AG09309 (cell line): ENCODE data around the gene ERBIN.
"Not testable (repeated sequence)": the region's sequence is repeated elsewhere in the genome, so short reads cannot be mapped to it uniquely, and the experiment has no call there.

Experiments used
- DNase-seq: peaks from one replicate; pipeline ENCODE4 v3.0.0-alpha.2; 2010; ENCODE audit warnings: low read depth
- H3K4me3 ChIP-seq: 2 replicates; pipeline ENCODE4 v1.5.1; 2011; ENCODE audit warnings: mild to moderate bottlenecking, low read depth, low read length, moderate library complexity; ENCODE audit not compliant: control insufficient read depth
- TF ChIP-seq, protein P1 (sequence below): IDR thresholded peaks from 2 replicates; pipeline ENCODE4 v1.5.1; 2011; ENCODE audit warnings: mild to moderate bottlenecking, low read depth, low read length, inconsistent platforms; ENCODE audit not compliant: insufficient read depth, control insufficient read depth; ENCODE audit errors: missing control alignments

The ERBIN gene

DNA sequence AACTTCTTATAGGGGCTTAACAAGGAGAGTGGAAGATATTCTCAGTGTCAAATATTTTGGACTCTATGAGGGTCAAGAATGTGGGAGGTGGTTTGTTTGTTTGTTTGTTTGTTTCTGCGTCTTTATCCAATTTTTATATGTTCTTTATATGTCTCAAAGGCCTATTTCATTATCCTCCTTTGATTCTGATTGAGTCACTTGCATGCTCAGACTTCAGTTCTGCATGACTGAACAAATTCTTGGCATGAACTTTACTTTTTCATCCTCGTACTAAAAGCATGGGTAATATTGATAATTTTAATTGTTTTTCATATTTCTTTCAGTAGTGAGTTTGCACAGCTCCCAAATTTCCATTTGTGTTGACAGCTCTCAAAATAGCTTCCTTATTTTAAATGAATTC is 19.2 kb upstream of the ERBIN start:
- DNase-seq: no peak

GRCh38 chr5:65910711-65911110 is 15.7 kb upstream of the ERBIN start:
- H3K4me3 ChIP-seq: no peak overlapping the region
- DNase-seq: no peak
- TF ChIP-seq, protein P1, sequence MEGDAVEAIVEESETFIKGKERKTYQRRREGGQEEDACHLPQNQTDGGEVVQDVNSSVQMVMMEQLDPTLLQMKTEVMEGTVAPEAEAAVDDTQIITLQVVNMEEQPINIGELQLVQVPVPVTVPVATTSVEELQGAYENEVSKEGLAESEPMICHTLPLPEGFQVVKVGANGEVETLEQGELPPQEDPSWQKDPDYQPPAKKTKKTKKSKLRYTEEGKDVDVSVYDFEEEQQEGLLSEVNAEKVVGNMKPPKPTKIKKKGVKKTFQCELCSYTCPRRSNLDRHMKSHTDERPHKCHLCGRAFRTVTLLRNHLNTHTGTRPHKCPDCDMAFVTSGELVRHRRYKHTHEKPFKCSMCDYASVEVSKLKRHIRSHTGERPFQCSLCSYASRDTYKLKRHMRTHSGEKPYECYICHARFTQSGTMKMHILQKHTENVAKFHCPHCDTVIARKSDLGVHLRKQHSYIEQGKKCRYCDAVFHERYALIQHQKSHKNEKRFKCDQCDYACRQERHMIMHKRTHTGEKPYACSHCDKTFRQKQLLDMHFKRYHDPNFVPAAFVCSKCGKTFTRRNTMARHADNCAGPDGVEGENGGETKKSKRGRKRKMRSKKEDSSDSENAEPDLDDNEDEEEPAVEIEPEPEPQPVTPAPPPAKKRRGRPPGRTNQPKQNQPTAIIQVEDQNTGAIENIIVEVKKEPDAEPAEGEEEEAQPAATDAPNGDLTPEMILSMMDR: no peak

More for the DNA sequence above, 19.2 kb upstream of the ERBIN start:
- TF ChIP-seq, protein P1: no peak
- H3K4me3 ChIP-seq: no peak overlapping the region

GRCh38 chr5:65912311-65912710 is 14.1 kb upstream of the ERBIN start:
- no peak for DNase-seq
- TF ChIP-seq, protein P1: no peak
- H3K4me3 ChIP-seq: no peak overlapping the region

DNA sequence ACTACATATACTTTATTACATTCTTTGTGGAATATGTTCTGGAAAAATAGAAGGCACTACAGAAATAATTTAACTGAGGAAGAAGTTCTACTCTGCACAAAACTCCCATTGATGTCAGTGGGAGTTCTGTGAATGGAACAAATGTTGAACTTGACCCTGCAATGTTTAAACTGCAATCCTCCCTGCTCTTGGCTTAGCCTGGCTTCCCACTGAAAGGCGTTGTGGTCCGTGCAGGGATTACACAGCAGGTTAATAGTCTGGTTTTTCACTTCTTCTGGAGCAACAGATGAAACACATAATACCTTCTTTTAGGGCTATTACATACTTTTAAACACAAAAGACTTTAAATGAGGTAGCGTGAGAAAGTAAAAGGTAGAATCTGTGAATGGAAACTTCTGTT is 12.9 kb upstream of the ERBIN start:
- TF ChIP-seq, protein P1: no peak
- no peak overlapping the region for H3K4me3 ChIP-seq
- no peak for DNase-seq

DNA sequence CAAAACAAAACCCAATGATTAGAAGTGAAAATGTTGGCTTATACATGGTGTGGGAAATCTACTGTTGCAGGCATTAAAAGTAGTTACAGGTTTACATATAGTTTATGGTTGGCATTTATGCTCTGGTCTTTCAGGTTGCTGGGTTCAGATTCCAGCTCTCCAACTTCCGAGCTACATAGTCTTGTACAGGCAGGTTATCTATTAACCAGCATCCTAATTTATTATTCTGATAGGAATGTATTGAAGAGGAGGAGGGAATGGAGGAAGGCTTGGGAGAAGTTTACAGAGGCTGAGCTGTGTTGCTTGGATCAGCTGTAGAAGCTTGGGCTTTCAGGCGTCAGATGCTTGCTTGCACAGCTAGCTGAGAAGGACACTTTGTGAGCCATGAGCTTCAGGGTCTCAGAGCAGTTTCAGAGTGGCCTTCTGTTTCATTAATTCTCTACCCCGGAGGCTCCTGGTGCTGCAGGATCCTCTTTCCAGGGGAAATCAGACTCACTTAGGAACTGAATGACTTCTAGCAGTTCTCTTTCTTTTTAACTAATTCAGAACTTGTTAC is 11.7 kb upstream of the ERBIN start:
- H3K4me3 ChIP-seq: no peak overlapping the region
- TF ChIP-seq, protein P1: no peak
- DNase-seq: no peak

- DNase-seq, H3K4me3 ChIP-seq: not testable (repeated sequence)
Observed at GRCh38 chr5:65915661-65916060, 10.7 kb upstream of the ERBIN start.

DNA sequence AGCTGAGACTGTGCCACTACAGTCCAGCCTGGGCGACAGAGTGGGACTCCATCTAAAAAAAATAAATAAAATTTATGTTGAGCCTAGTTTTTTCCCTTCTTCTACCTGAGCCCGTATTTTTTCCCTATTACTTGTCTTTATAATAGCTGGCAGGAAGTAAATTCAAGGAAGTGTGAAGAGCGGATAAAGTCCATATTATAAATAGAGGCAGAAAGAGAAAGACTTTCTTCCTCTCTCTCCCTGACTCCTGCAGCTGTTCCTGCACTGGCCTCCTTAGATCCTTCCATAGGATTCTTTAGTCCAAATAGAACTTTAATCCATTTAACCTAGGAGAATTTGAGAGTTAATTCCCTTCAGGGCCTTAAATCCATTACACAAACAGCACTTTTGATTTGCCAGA is 10.3 kb upstream of the ERBIN start:
- DNase-seq: no peak
- TF ChIP-seq, protein P1: no peak
- no peak overlapping the region for H3K4me3 ChIP-seq
